ENCODE measurements around the gene LDLRAD3. TPM values are rescaled to one million over a fixed set of nuclear protein-coding genes. Genes with fewer than 3 reads are reported as not detected.

The LDLRAD3 gene
- total RNA-seq, 2 donors from 2014 or later: 19.2 to 30.6 TPM

DNA sequence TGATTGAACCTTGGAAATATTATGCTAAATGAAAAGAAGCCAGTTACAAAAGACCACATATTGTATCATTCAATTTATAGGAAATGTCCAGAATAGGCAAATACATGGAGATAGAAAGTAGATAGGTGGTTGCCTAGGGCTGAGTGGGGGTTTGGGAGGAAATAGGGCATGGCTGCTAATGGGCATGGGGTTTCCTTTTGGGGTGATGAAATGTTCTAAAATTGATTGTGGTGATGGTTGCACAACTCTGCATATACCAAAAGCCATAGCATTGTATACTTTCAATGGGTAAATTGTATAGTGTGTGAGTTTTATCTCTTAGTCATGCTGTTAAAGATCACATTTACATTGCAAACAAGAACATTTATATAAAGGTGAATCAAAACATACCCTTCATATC lies 48.7 kb downstream of the LDLRAD3 start:
- TF ChIP-seq, protein P1, sequence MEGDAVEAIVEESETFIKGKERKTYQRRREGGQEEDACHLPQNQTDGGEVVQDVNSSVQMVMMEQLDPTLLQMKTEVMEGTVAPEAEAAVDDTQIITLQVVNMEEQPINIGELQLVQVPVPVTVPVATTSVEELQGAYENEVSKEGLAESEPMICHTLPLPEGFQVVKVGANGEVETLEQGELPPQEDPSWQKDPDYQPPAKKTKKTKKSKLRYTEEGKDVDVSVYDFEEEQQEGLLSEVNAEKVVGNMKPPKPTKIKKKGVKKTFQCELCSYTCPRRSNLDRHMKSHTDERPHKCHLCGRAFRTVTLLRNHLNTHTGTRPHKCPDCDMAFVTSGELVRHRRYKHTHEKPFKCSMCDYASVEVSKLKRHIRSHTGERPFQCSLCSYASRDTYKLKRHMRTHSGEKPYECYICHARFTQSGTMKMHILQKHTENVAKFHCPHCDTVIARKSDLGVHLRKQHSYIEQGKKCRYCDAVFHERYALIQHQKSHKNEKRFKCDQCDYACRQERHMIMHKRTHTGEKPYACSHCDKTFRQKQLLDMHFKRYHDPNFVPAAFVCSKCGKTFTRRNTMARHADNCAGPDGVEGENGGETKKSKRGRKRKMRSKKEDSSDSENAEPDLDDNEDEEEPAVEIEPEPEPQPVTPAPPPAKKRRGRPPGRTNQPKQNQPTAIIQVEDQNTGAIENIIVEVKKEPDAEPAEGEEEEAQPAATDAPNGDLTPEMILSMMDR (conservative IDR thresholded peaks at IDR 0.05): no peak
- H3K4me1 Mint-ChIP-seq: peaks cover 17% of the 10 kb centered on the region
- H3K27me3 ChIP-seq (ENCODE audit: control insufficient read depth, insufficient read depth, low read length, poor library complexity, severe bottlenecking): no peaks in the 10 kb centered on the region

DNA sequence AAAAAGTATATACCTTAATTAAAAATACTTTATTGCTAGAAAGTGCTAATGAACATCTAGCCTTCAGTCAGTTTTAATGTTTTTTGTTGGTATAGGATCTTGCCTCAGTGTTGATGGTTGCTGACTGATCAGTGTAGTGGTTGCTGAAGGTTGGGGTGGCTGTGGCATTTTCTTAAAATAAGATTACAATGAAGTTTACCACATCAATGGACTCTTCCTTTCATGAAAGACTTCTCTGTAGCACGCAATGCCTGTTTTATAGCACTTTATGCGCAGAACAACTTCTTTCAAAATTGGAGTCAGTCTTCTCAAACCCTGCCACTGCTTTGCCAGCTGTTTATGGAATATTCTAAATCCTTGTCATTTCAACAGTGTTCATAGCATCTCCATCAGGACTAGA lies 50.6 kb downstream of the LDLRAD3 start:
- Mint-ChIP-seq H3K36me3 (ENCODE audit: low read depth) (peaks cover 9% of the 10 kb centered on the region), H3K4me1 (peaks cover 26% of the 10 kb centered on the region), H3K4me3 (no peak overlapping the region), H3K9me3 (peaks cover 2% of the 10 kb centered on the region), H3K27me3 (ENCODE audit: insufficient read depth) (no peaks in the 10 kb centered on the region), H3K27ac (no peak overlapping the region)
- Histone ChIP-seq H3K4me3 (ENCODE audit: low read length) (no peak overlapping the region), H3K9ac (ENCODE audit: extremely low read depth, low read length, poor library complexity, severe bottlenecking) (no peak overlapping the region), H3K36me3 (ENCODE audit: control insufficient read depth, insufficient read depth, low read length) (peaks cover 10% of the 10 kb centered on the region), H3K27ac (ENCODE audit: low read depth, low read length) (no peak overlapping the region), H3K9me3 (ENCODE audit: control insufficient read depth, low read length) (peaks cover 18% of the 10 kb centered on the region), H3K4me1 (ENCODE audit: control insufficient read depth, insufficient read depth, low read length) (no peaks in the 10 kb centered on the region), H3K27me3 (ENCODE audit: control insufficient read depth, insufficient read depth, low read length, poor library complexity, severe bottlenecking) (no peaks in the 10 kb centered on the region)
- 94 to 95% methylated on average over 2 of the region's 2 CpGs for WGBS, 2 experiments (ENCODE audit: insufficient coverage in 1 of 2, insufficient read length in 1 of 2)
- TF ChIP-seq, protein P1 (conservative IDR thresholded peaks at IDR 0.05): no peak
- no peak for DNase-seq

More for the DNA sequence above, 48.7 kb downstream of the LDLRAD3 start:
- Histone ChIP-seq H3K9me3 (ENCODE audit: control insufficient read depth, low read length) (peaks cover 18% of the 10 kb centered on the region), H3K4me1 (ENCODE audit: control insufficient read depth, insufficient read depth, low read length) (no peaks in the 10 kb centered on the region), H3K9ac (ENCODE audit: extremely low read depth, low read length, poor library complexity, severe bottlenecking) (no peak overlapping the region), H3K36me3 (ENCODE audit: control insufficient read depth, insufficient read depth, low read length) (peaks cover 10% of the 10 kb centered on the region), H3K4me3 (ENCODE audit: low read length) (no peak overlapping the region), H3K27ac (ENCODE audit: low read depth, low read length) (no peak overlapping the region)
- H3K9me3 Mint-ChIP-seq: peaks cover 11% of the 10 kb centered on the region
- no peak overlapping the region for H3K27ac Mint-ChIP-seq
- peaks cover 9% of the 10 kb centered on the region for H3K36me3 Mint-ChIP-seq (ENCODE audit: low read depth)
- DNase-seq: no peak
- H3K27me3 Mint-ChIP-seq (ENCODE audit: insufficient read depth): no peaks in the 10 kb centered on the region
- H3K4me3 Mint-ChIP-seq: no peak overlapping the region

- H3K4me3 Mint-ChIP-seq: no peak overlapping the region
- H3K36me3 Mint-ChIP-seq (ENCODE audit: low read depth): peaks cover 9% of the 10 kb centered on the region
- Histone ChIP-seq H3K4me1 (ENCODE audit: control insufficient read depth, insufficient read depth, low read length) (no peaks in the 10 kb centered on the region), H3K9ac (ENCODE audit: extremely low read depth, low read length, poor library complexity, severe bottlenecking) (no peak overlapping the region), H3K9me3 (ENCODE audit: control insufficient read depth, low read length) (peaks cover 18% of the 10 kb centered on the region), H3K36me3 (ENCODE audit: control insufficient read depth, insufficient read depth, low read length) (peaks cover 10% of the 10 kb centered on the region), H3K4me3 (ENCODE audit: low read length) (no peak overlapping the region), H3K27me3 (ENCODE audit: control insufficient read depth, insufficient read depth, low read length, poor library complexity, severe bottlenecking) (no peaks in the 10 kb centered on the region), H3K27ac (ENCODE audit: low read depth, low read length) (no peak overlapping the region)
- H3K27ac Mint-ChIP-seq: no peak overlapping the region
- WGBS, 2 experiments (ENCODE audit: insufficient coverage in 1 of 2, insufficient read length in 1 of 2): 96 to 100% methylated on average over 2 to 5 of the region's 5 CpGs
- DNase-seq: no peak
- H3K27me3 Mint-ChIP-seq (ENCODE audit: insufficient read depth): no peaks in the 10 kb centered on the region
- H3K9me3 Mint-ChIP-seq: peaks cover 2% of the 10 kb centered on the region
- peaks cover 25% of the 10 kb centered on the region for H3K4me1 Mint-ChIP-seq
- TF ChIP-seq, protein P1 (conservative IDR thresholded peaks at IDR 0.05): no peak
Measured at GRCh38 chr11:35995681-35996271, 51.9 kb downstream of the LDLRAD3 start.
